Inferior parietal cortex (tissue), 1 donor: ENCODE data around the gene NAPG.
A peak's percentile ranks its signal among the peaks of the same experiment; 100 is the strongest.
"Not testable (repeated sequence)": the region's sequence is repeated elsewhere in the genome, so short reads cannot be mapped to it uniquely, and the experiment has no call there.

Experiments used
- DNase-seq: peaks from one replicate; pipeline ENCODE4 v3.0.0-alpha.2; 2016; ENCODE audit errors: extremely low spot score

NAPG gene

GRCh38 chr18:10546557-10547300, 20.9 kb downstream of the NAPG start:
- DNase-seq, result no peak

- no peak for DNase-seq
Observed at GRCh38 chr18:10552226-10552625, 26.4 kb downstream of the NAPG start.

- not testable (repeated sequence) for DNase-seq
Observed at GRCh38 chr18:10556251-10556650, 30.4 kb downstream of the NAPG start.

- no peak for DNase-seq
Observed at GRCh38 chr18:10557085-10557677, 31.4 kb downstream of the NAPG start.

GRCh38 chr18:10558243-10558966, 32.6 kb downstream of the NAPG start:
- DNase-seq, result no peak

GRCh38 chr18:10558967-10559298, 33.1 kb downstream of the NAPG start:
- no peak for DNase-seq

- DNase-seq, result no peak
Observed at GRCh38 chr18:10559553-10560451, 34.0 kb downstream of the NAPG start.

- peak; percentile 94 for DNase-seq
Observed at GRCh38 chr18:10560452-10561045, 34.7 kb downstream of the NAPG start.

GRCh38 chr18:10562773-10563160, 36.9 kb downstream of the NAPG start:
- DNase-seq, result no peak

GRCh38 chr18:10563886-10564285, 38.1 kb downstream of the NAPG start:
- DNase-seq, result no peak

- DNase-seq, result no peak
Observed at GRCh38 chr18:10564975-10565773, 39.3 kb downstream of the NAPG start.

GRCh38 chr18:10565835-10566234, 40.0 kb downstream of the NAPG start:
- DNase-seq, result peak; percentile 64

- DNase-seq, result no peak
Observed at GRCh38 chr18:10566390-10566789, 40.6 kb downstream of the NAPG start.

- not testable (repeated sequence) for DNase-seq
Observed at GRCh38 chr18:10569941-10570340, 44.1 kb downstream of the NAPG start.

- no peak for DNase-seq
Observed at GRCh38 chr18:10570622-10571021, 44.8 kb downstream of the NAPG start.

GRCh38 chr18:10571537-10571936, 45.7 kb downstream of the NAPG start:
- no peak for DNase-seq

- not testable (repeated sequence) for DNase-seq
Observed at GRCh38 chr18:10573261-10573660, 47.4 kb downstream of the NAPG start.

GRCh38 chr18:10574412-10574811, 48.6 kb downstream of the NAPG start:
- DNase-seq, result not testable (repeated sequence)

GRCh38 chr18:10577842-10578572, 52.2 kb downstream of the NAPG start:
- DNase-seq, result not testable (repeated sequence)

GRCh38 chr18:10578573-10578899, 52.7 kb downstream of the NAPG start:
- DNase-seq, result not testable (repeated sequence)
